Trophoblast cell (in vitro differentiated cells and primary cell): ENCODE data around the gene KRT6C.
"Not testable (repeated sequence)": the region's sequence is repeated elsewhere in the genome, so short reads cannot be mapped to it uniquely, and the experiment has no call there.

Experiments
- DNase-seq, 2 donors: peaks; one replicate each; pipeline ENCODE4 v3.0.0-alpha.2; 2016
- H2AFZ ChIP-seq: 2 replicates; pipeline ENCODE4 v1.6.1; 2013; ENCODE audit warnings: low read length, moderate library complexity, mild to moderate bottlenecking; ENCODE audit not compliant: insufficient read depth, poor library complexity
- H2AK5ac ChIP-seq: 2 replicates; pipeline ENCODE4 v1.6.1; 2013; ENCODE audit warnings: mild to moderate bottlenecking, low read length
- H2BK120ac ChIP-seq: 2 replicates; pipeline ENCODE4 v1.6.1; 2013; ENCODE audit warnings: low read length, mild to moderate bottlenecking, moderate library complexity; ENCODE audit not compliant: insufficient read depth, poor library complexity
- H2BK12ac ChIP-seq: 2 replicates; pipeline ENCODE4 v1.6.1; 2013; ENCODE audit warnings: mild to moderate bottlenecking, low read length, moderate library complexity
- H2BK5ac ChIP-seq: 2 replicates; pipeline ENCODE4 v1.6.1; 2013; ENCODE audit warnings: low read length, low read depth, moderate library complexity, mild to moderate bottlenecking; ENCODE audit not compliant: poor library complexity
- H3K14ac ChIP-seq: 2 replicates; pipeline ENCODE4 v1.6.1; 2013; ENCODE audit warnings: mild to moderate bottlenecking, low read length
- H3K18ac ChIP-seq: 2 replicates; pipeline ENCODE4 v1.6.1; 2013; ENCODE audit warnings: mild to moderate bottlenecking, low read length
- H3K23ac ChIP-seq: 2 replicates; pipeline ENCODE4 v1.6.1; 2013; ENCODE audit warnings: low read length
- H3K27ac ChIP-seq: 2 replicates; pipeline ENCODE4 v1.5.1; 2013; ENCODE audit warnings: low read depth, mild to moderate bottlenecking, inconsistent platforms, low read length, moderate library complexity
- H3K27me3 ChIP-seq: 2 replicates; pipeline ENCODE4 v1.6.1; 2013; ENCODE audit warnings: inconsistent platforms, mild to moderate bottlenecking, low read length, moderate library complexity; ENCODE audit not compliant: insufficient read depth
- H3K36me3 ChIP-seq, 2 experiments: 1 replicate in 1 of 2; 2 replicates in 1 of 2; pipeline ENCODE4 v1.6.1; 2013; ENCODE audit warnings: low read length in 2 of 2, mild to moderate bottlenecking in 2 of 2, moderate library complexity in 1 of 2; ENCODE audit not compliant: insufficient read depth in 2 of 2, control insufficient read depth in 1 of 2
- H3K4ac ChIP-seq: 2 replicates; pipeline ENCODE4 v1.6.1; 2013; ENCODE audit warnings: low read depth, mild to moderate bottlenecking, low read length, moderate library complexity
- H3K4me1 ChIP-seq, 2 experiments: 1 replicate in 1 of 2; 2 replicates in 1 of 2; pipeline ENCODE4 v1.6.1; 2013; ENCODE audit warnings: low read length in 2 of 2, mild to moderate bottlenecking in 2 of 2, moderate library complexity in 1 of 2; ENCODE audit not compliant: insufficient read depth in 2 of 2, control insufficient read depth in 1 of 2
- H3K4me2 ChIP-seq: 2 replicates; pipeline ENCODE4 v1.6.1; 2013; ENCODE audit warnings: inconsistent platforms, mild to moderate bottlenecking, low read length, moderate library complexity
- H3K4me3 ChIP-seq: 2 replicates; pipeline ENCODE4 v1.5.1; 2013; ENCODE audit warnings: mild to moderate bottlenecking, low read depth, low read length, inconsistent platforms
- H3K79me1 ChIP-seq: one replicate; pipeline ENCODE4 v1.6.1; 2013; ENCODE audit warnings: low read length
- H3K79me2 ChIP-seq: 2 replicates; pipeline ENCODE4 v1.6.1; 2013; ENCODE audit warnings: low read length, mild to moderate bottlenecking; ENCODE audit not compliant: control insufficient read depth, insufficient read depth, poor library complexity
- H3K9ac ChIP-seq: 2 replicates; pipeline ENCODE4 v1.6.1; 2013; ENCODE audit warnings: mild to moderate bottlenecking, low read length
- H3K9me3 ChIP-seq: 2 replicates; pipeline ENCODE4 v1.6.1; 2013; ENCODE audit warnings: low read depth, mild to moderate bottlenecking, control low read depth, inconsistent platforms, low read length; ENCODE audit not compliant: insufficient read depth
- H4K12ac ChIP-seq: 2 replicates; pipeline ENCODE4 v1.6.1; 2013; ENCODE audit warnings: low read depth, mild to moderate bottlenecking, low read length, moderate library complexity
- H4K8ac ChIP-seq: 2 replicates; pipeline ENCODE4 v1.6.1; 2013; ENCODE audit warnings: low read depth, mild to moderate bottlenecking, low read length, moderate library complexity
- H4K91ac ChIP-seq: one replicate; pipeline ENCODE4 v1.6.1; 2013; ENCODE audit warnings: low read depth, mild to moderate bottlenecking, low read length, moderate library complexity
- WGBS: extraction: QIAGEN DNeasy Blood & Tissue Kit; methylation state at CpG from one replicate; pipeline ENCODE4 v1.1.7; 2013; ENCODE audit warnings: missing lambda C conversion rate; ENCODE audit not compliant: insufficient read length, insufficient coverage; ENCODE audit errors: extremely low coverage; 5-methylcytosine and 5-hydroxymethylcytosine counted together

The KRT6C gene

DNA sequence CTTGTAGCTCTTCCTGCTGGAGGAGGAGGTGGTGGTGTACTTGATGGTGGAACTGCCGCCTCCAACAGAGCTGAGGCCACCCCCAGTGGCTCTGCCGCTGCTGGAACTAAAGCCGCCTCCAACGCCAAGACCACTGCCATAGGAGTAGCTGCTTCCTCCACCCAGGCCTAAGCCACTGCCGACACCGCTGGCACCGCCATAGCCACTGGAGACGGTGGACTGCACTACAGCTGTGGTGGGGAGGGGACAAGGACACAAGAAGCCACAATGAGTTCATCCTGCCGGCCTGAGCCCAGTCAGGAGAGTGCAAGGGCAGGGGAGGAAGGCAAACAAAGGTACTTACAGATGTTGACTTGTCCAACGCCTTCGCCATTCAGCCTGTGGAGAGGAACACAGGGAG, 26.4 kb downstream of the KRT6C start:
- not testable (repeated sequence) for H2AK5ac ChIP-seq, H3K27me3 ChIP-seq, H4K12ac ChIP-seq, H3K79me1 ChIP-seq, H3K79me2 ChIP-seq, H3K9me3 ChIP-seq, H3K4me1 ChIP-seq, H3K4me2 ChIP-seq, H3K4me3 ChIP-seq, H4K8ac ChIP-seq, H3K14ac ChIP-seq, H2AFZ ChIP-seq, H2BK120ac ChIP-seq, H3K18ac ChIP-seq, H3K36me3 ChIP-seq, H3K9ac ChIP-seq, DNase-seq, H3K4ac ChIP-seq, H4K91ac ChIP-seq, H2BK12ac ChIP-seq, H3K27ac ChIP-seq, H3K23ac ChIP-seq, H2BK5ac ChIP-seq
- no CpG with 5 or more reads among the region's 11 CpGs for WGBS

DNA sequence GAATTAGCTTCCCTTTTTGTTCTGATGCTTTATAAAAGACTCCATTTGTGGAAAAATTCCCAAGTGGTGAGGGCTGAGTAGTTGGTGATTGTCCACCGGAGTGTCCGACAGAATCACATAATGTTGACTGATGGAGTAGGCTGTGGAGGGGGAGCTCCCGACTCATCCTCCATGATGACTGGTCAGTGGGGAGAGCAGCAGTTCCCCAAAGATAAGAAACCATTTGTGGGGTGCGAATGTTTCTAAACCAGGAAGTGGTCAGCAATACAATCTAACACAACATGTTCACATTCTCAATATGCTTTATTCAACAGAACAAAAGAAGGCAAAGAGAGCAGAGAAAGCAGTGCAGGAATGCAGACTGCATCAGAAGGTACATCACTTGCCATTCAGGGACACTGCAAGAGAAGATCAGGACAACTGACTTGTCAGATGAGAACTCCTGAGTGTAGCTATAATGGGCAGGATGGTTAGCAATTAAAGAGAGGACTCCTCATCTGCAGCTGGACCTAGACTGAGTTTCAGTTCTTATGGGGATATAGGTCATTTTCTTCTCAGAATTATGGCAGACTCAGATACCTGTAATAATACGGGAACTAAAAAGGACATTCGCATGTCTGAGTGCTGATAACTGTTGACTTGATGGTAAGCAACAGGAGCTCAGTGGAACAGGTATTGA, 27.1 kb downstream of the KRT6C start:
- Histone ChIP-seq H3K27me3 (no peaks in the 10 kb centered on the region), H3K4me3 (no peak overlapping the region), H3K14ac (no peak overlapping the region), H3K4ac (no peak overlapping the region), H3K79me1 (peaks cover 5% of the 10 kb centered on the region), H3K9me3 (peaks cover 3% of the 10 kb centered on the region), H3K9ac (no peak overlapping the region), H3K79me2 (no peaks in the 10 kb centered on the region), H2BK12ac (no peak overlapping the region), H3K18ac (no peak overlapping the region), H4K91ac (no peak overlapping the region), H3K27ac (no peak overlapping the region), H3K4me1 (peaks cover 5 to 14% of the 10 kb centered on the region in 2 experiments), H2BK5ac (no peak overlapping the region), H2AFZ (no peak overlapping the region), H2AK5ac (no peak overlapping the region), H2BK120ac (no peak overlapping the region), H3K4me2 (no peak overlapping the region), H4K8ac (no peak overlapping the region), H4K12ac (no peak overlapping the region), H3K36me3 (no peaks in the 10 kb centered on the region), H3K23ac (no peak overlapping the region)
- DNase-seq, result no peak
- no CpG with 5 or more reads among the region's 6 CpGs for WGBS

DNA sequence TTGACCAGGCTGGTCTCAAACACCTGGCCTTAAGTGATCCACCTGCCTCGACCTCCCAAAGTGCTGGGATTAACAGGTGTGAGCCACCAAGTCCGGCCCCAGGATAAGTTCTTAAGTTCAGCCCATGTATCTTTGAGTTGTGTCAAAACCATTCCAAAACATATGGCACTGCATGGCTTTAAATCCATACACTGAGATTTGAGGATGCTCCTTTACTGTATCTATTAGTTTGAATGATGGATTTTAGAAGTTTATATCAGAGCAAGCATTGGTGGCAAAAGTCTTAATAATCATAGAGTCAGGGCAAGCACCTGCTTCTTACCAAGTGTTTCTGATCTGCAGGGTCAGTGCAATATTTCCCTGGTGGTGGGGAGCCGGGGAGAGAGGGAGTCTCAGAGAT, 27.7 kb downstream of the KRT6C start:
- Histone ChIP-seq H4K91ac (no peak overlapping the region), H3K14ac (no peak overlapping the region), H2AFZ (no peak overlapping the region)

DNA sequence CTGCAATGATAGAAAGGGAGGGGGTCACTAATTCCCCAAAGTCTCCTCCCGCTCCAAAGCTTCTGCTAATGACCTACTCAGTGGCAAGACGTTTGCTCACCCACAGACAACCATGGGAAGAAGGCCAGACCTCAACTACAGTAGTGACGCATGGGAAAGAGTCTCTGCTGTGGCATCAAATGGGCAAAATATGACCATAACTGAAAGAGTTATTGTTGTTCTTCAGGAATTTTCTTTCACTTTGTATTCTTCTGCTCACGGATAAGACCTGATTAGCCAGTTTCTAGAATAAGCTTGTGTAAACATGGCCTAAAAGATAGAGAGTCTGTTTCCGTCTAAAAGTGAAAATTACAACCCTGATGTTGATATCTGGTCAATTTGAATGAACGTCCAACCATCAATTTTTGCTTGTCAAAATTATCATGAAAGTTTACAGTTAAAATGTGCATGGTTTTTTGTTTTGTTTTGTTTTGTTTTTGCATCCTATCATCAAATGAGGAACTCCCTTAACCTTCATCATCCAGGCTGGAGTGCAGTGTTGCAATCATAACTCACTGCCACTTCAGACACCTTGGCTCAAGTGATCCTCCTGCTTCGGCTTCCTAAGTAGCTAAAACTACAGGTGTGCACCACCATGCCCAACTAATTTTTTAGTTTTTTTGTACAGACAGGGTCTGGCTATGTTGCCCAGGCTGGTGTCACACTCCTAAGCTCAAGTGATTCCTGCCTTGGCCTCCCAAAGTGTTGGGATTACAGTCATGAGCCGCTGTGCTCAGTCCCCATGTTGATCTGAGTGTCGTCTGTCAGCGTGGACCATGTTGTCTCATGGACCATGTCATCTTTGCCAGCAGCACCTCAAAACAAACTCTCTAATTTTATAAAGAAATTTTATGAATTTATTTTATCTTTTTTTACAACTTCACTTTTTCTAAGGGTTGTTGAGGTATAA, 28.7 kb downstream of the KRT6C start:
- no peak overlapping the region for H3K27ac ChIP-seq
- H3K14ac ChIP-seq, result no peak overlapping the region
- no peak overlapping the region for H3K18ac ChIP-seq
- H3K23ac ChIP-seq, result no peak overlapping the region
- H2BK120ac ChIP-seq, result no peak overlapping the region
- H4K91ac ChIP-seq, result peak overlapping the region; percentile 40
- no peak overlapping the region for H3K4ac ChIP-seq
- H3K79me2 ChIP-seq, result no peaks in the 10 kb centered on the region
- H3K4me3 ChIP-seq, result no peak overlapping the region
- no peak overlapping the region for H3K4me2 ChIP-seq
- no peaks in the 10 kb centered on the region for H3K27me3 ChIP-seq
- no peaks in the 10 kb centered on the region for H3K36me3 ChIP-seq
- no peak overlapping the region for H3K9ac ChIP-seq
- no peak overlapping the region for H2BK5ac ChIP-seq
- H3K79me1 ChIP-seq, result peaks cover 16% of the 10 kb centered on the region
- H3K4me1 ChIP-seq, result peaks cover 14 to 26% of the 10 kb centered on the region in 2 experiments
- no peak overlapping the region for H4K12ac ChIP-seq
- H4K8ac ChIP-seq, result no peak overlapping the region
- no peak overlapping the region for H2AK5ac ChIP-seq
- no peak overlapping the region for H2BK12ac ChIP-seq
- WGBS, result no CpG with 5 or more reads among the region's 10 CpGs
- peaks cover 3% of the 10 kb centered on the region for H3K9me3 ChIP-seq
- peak in 1 of 2 donors; percentile 41 for DNase-seq
- H2AFZ ChIP-seq, result no peak overlapping the region

More for the DNA sequence above, 27.7 kb downstream of the KRT6C start:
- H3K4me2 ChIP-seq, result no peak overlapping the region
- no peak overlapping the region for H3K23ac ChIP-seq
- H3K9me3 ChIP-seq, result peaks cover 3% of the 10 kb centered on the region
- H3K4me1 ChIP-seq, result peaks cover 9 to 20% of the 10 kb centered on the region in 2 experiments
- peaks cover 7% of the 10 kb centered on the region for H3K79me1 ChIP-seq
- H3K4ac ChIP-seq, result no peak overlapping the region
- H3K9ac ChIP-seq, result no peak overlapping the region
- no peak for DNase-seq
- no peaks in the 10 kb centered on the region for H3K36me3 ChIP-seq
- no peak overlapping the region for H4K8ac ChIP-seq
- no peak overlapping the region for H2BK12ac ChIP-seq
- H4K12ac ChIP-seq, result no peak overlapping the region
- no peak overlapping the region for H2BK120ac ChIP-seq
- H3K27ac ChIP-seq, result no peak overlapping the region
- WGBS, result no CpG with 5 or more reads among the region's 3 CpGs
- no peaks in the 10 kb centered on the region for H3K79me2 ChIP-seq
- no peaks in the 10 kb centered on the region for H3K27me3 ChIP-seq
- H3K4me3 ChIP-seq, result no peak overlapping the region
- H2BK5ac ChIP-seq, result no peak overlapping the region
- H3K18ac ChIP-seq, result no peak overlapping the region
- no peak overlapping the region for H2AK5ac ChIP-seq
